RWPE2 (cell line): ENCODE measurements around the gene FBRS.

Experiments
- ATAC-seq: fragments of 200-7000 bp; cut with Tn5 transposase; 3 replicates; pipeline ENCODE4 v1.9.1; 2021; ENCODE audit warnings: low read depth
- DNase-seq: peaks from one replicate; pipeline ENCODE4 v3.0.0-alpha.2; 2020; ENCODE audit warnings: low spot score
- H3K27ac ChIP-seq: fragments of 450-650 bp; 2 replicates; pipeline ENCODE4 v1.5.1; 2017; ENCODE audit warnings: mild to moderate bottlenecking; ENCODE audit not compliant: poor library complexity, severe bottlenecking
- H3K27me3 ChIP-seq: fragments of 250-450 bp; sonication (Bioruptor Pico); 2 replicates; pipeline ENCODE4 v1.5.1; 2021; ENCODE audit warnings: mild to moderate bottlenecking, moderate library complexity; ENCODE audit not compliant: insufficient read depth, poor library complexity, severe bottlenecking
- H3K36me3 ChIP-seq: fragments of 250-450 bp; sonication (Bioruptor Pico); 2 replicates; pipeline ENCODE4 v1.5.1; 2020; ENCODE audit warnings: low read depth, mild to moderate bottlenecking, moderate library complexity
- H3K4me1 ChIP-seq: fragments of 250-450 bp; sonication (Bioruptor Pico); 2 replicates; pipeline ENCODE4 v1.5.1; 2021; ENCODE audit warnings: mild to moderate bottlenecking, moderate library complexity; ENCODE audit not compliant: insufficient read depth, poor library complexity, severe bottlenecking
- H3K4me3 ChIP-seq: fragments of 250-450 bp; sonication (Bioruptor Pico); 2 replicates; pipeline ENCODE4 v1.5.1; 2021; ENCODE audit warnings: mild to moderate bottlenecking, moderate library complexity; ENCODE audit not compliant: severe bottlenecking
- H3K9me3 ChIP-seq: fragments of 250-450 bp; sonication (Bioruptor Pico); 2 replicates; pipeline ENCODE4 v1.5.1; 2021; ENCODE audit warnings: mild to moderate bottlenecking, moderate library complexity; ENCODE audit not compliant: severe bottlenecking
- TF ChIP-seq, protein P1 (sequence below): fragments of 450-650 bp; IDR thresholded peaks from one replicate; pipeline ENCODE4 v1.5.1; 2017; ENCODE audit warnings: mild to moderate bottlenecking, moderate library complexity; ENCODE audit not compliant: poor library complexity, severe bottlenecking

The FBRS gene

DNA sequence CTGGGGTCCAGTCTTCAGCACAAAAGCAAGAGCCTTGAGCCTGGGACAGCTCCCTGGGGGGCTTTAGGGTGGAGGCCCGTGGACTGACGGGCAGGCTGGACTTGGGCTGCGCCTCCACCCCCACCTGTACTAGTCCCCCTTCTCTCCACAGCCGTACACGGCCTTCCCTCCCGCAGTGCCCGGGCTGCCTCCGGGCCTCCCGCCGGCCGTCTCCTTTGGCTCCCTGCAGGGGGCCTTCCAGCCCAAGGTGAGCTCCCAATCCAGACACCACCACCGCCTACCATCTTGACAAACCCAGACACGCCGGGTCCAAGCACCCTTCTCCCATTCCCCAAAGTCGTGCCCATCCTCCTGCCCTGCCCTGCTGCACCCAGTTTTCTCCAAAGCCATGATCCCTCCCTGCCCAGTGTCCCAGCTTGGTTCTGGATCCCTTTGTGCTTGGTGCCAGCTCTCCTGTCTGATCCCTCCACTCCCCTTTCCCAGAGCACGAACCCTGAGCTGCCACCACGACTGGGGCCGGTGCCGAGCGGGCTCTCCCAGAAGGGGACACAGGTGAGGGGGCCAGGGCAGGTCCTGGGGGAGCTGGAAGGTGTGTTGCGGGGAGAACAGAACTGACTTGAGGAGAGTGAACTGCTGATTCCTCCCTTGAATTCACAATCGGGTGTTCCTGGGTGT, 7.1 kb downstream of the FBRS start:
- Histone ChIP-seq H3K27ac (no peak overlapping the region), H3K9me3 (no peaks in the 10 kb centered on the region), H3K36me3 (peaks cover 80% of the 10 kb centered on the region), H3K4me1 (no peaks in the 10 kb centered on the region), H3K4me3 (no peak overlapping the region), H3K27me3 (no peaks in the 10 kb centered on the region)
- ATAC-seq (no peak), DNase-seq (no peak)
- TF ChIP-seq, protein P1, sequence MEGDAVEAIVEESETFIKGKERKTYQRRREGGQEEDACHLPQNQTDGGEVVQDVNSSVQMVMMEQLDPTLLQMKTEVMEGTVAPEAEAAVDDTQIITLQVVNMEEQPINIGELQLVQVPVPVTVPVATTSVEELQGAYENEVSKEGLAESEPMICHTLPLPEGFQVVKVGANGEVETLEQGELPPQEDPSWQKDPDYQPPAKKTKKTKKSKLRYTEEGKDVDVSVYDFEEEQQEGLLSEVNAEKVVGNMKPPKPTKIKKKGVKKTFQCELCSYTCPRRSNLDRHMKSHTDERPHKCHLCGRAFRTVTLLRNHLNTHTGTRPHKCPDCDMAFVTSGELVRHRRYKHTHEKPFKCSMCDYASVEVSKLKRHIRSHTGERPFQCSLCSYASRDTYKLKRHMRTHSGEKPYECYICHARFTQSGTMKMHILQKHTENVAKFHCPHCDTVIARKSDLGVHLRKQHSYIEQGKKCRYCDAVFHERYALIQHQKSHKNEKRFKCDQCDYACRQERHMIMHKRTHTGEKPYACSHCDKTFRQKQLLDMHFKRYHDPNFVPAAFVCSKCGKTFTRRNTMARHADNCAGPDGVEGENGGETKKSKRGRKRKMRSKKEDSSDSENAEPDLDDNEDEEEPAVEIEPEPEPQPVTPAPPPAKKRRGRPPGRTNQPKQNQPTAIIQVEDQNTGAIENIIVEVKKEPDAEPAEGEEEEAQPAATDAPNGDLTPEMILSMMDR: no peak

- H3K36me3 ChIP-seq: peaks cover 78% of the 10 kb centered on the region
- TF ChIP-seq, protein P1: no peak
- no peak overlapping the region for H3K4me3 ChIP-seq
- no peaks in the 10 kb centered on the region for H3K27me3 ChIP-seq
- H3K4me1 ChIP-seq: no peaks in the 10 kb centered on the region
- no peak for ATAC-seq
- DNase-seq: no peak
- no peaks in the 10 kb centered on the region for H3K9me3 ChIP-seq
- no peak overlapping the region for H3K27ac ChIP-seq
Measured at GRCh38 chr16:30665830-30666190, 7.6 kb downstream of the FBRS start.

- DNase-seq (no peak), ATAC-seq (no peak)
- TF ChIP-seq, protein P1: no peak
- H3K36me3 ChIP-seq: peaks cover 69% of the 10 kb centered on the region
- no peak overlapping the region for H3K4me3 ChIP-seq
- H3K27ac ChIP-seq: no peak overlapping the region
- no peaks in the 10 kb centered on the region for H3K4me1 ChIP-seq
- H3K9me3 ChIP-seq: no peaks in the 10 kb centered on the region
- H3K27me3 ChIP-seq: no peaks in the 10 kb centered on the region
Measured at GRCh38 chr16:30666681-30667080, 8.4 kb downstream of the FBRS start.

GRCh38 chr16:30667361-30667905, 9.2 kb downstream of the FBRS start:
- TF ChIP-seq, protein P1: no peak
- no peak overlapping the region for H3K4me3 ChIP-seq
- H3K9me3 ChIP-seq: no peaks in the 10 kb centered on the region
- H3K4me1 ChIP-seq: no peaks in the 10 kb centered on the region
- ATAC-seq (no peak), DNase-seq (no peak)
- no peaks in the 10 kb centered on the region for H3K27me3 ChIP-seq
- H3K27ac ChIP-seq: no peak overlapping the region
- peaks cover 61% of the 10 kb centered on the region for H3K36me3 ChIP-seq

DNA sequence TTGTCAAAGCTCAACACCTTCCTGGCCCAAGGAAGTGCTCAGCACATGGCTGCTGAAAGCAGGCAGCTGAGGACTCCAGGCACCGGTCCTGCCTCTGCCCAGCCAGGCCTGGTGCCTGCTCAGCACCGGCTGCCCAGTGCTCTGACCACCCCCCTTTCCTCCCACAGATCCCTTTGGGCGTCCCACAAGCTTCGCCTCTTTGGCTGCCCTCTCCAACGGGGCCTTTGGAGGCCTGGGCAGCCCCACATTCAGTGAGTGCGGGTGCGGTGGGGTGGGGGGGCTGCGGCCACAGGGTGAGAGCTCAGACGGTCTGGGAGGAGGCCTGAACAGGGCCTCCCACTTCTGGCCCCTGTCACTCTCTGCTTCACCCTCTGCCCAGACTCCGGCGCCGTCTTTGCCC, 10.2 kb downstream of the FBRS start:
- no peak for DNase-seq
- H3K4me1 ChIP-seq: no peaks in the 10 kb centered on the region

More for the DNA sequence above, 10.2 kb downstream of the FBRS start:
- ATAC-seq: no peak; the same call in 2 of the 3 replicates
- Histone ChIP-seq H3K36me3 (peaks cover 52% of the 10 kb centered on the region), H3K9me3 (no peaks in the 10 kb centered on the region), H3K27ac (no peak overlapping the region), H3K4me3 (no peak overlapping the region), H3K27me3 (no peaks in the 10 kb centered on the region)
- TF ChIP-seq, protein P1: no peak
